HG02885 (cell line): ENCODE data around the gene APOBEC3A.
"Not testable (repeated sequence)": the region's sequence is repeated elsewhere in the genome, so short reads cannot be mapped to it uniquely, and the experiment has no call there.

ENCODE experiments used
- ATAC-seq: cut with Tn5 transposase; IDR thresholded peaks from one replicate; pipeline ENCODE4 v1.9.1; 2021; ENCODE audit warnings: mild to moderate bottlenecking; ENCODE audit not compliant: unreplicated experiment, poor library complexity

APOBEC3A gene

GRCh38 chr22:39008271-39008850, 51.0 kb downstream of the APOBEC3A start:
- not testable (repeated sequence) for ATAC-seq

- ATAC-seq: no peak
These were observed 53.5 kb downstream of the APOBEC3A start for GRCh38 chr22:39010946-39011345.
